Fibroblast of lung (primary cell): ENCODE results near the gene FHOD3.

Experiments used
- CTCF ChIP-seq, 2 donors: IDR thresholded peaks in 1 of 2; conservative IDR thresholded peaks in 1 of 2; 1 replicate in 1 of 2; 2 replicates in 1 of 2; pipeline ENCODE4 v1.5.1; 2011 to 2012; ENCODE audit warnings: low read length in 2 of 2, control low read depth in 1 of 2, inconsistent platforms in 1 of 2, low read depth in 1 of 2, mild to moderate bottlenecking in 1 of 2
- EZH2 ChIP-seq: IDR thresholded peaks from 2 replicates; pipeline ENCODE4 v1.5.1; 2012; ENCODE audit warnings: low read length, control low read depth, mild to moderate bottlenecking; ENCODE audit errors: missing control alignments

- TF ChIP-seq CTCF (conservative IDR thresholded peaks at IDR 0.05 in 1 of 2, IDR thresholded peaks at IDR 0.05 in 1 of 2; ENCODE audit: low read depth in 1 of 2, low read length in 2 of 2) = no peak
- no peak for TF ChIP-seq EZH2
Observed at GRCh38 chr18:36297417-36298125, at the start of gene FHOD3.
